ENCODE results near the gene PRR7.

DNA sequence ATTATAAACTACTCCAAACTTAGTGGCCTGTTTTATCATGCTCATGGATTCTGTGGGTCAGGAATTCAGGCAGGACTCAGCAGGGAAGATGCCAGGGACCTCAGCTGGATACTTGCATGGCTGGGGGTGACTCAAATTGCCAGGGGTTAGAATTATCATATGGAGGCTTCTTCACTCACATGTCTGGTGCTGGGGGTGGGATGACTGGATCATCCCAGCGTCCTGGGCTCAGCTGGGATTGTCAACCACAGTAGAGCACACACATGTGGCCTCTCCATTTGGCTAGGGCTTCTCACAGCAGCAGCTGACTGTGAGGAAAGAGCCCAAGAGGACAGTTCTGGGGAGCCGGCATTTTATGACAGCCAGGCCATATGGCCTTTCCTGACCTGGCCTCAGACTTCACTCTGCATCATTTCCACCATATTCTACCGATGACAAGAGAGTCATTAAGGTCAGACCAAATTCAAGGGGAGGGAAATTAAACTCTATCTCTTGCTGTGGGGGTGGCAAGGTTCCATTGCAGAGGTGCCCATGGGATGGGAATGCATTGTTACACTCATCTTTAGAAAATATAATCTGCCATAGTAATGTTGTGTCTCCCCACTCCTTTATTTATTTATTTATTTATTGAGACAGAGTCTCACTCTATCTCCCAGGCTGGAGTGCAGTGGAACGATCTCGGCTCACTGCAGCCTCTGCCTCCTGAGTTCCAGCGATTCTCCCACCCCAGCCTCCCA lies 25.4 kb upstream of the PRR7 start:
- TF ChIP-seq, protein P1, sequence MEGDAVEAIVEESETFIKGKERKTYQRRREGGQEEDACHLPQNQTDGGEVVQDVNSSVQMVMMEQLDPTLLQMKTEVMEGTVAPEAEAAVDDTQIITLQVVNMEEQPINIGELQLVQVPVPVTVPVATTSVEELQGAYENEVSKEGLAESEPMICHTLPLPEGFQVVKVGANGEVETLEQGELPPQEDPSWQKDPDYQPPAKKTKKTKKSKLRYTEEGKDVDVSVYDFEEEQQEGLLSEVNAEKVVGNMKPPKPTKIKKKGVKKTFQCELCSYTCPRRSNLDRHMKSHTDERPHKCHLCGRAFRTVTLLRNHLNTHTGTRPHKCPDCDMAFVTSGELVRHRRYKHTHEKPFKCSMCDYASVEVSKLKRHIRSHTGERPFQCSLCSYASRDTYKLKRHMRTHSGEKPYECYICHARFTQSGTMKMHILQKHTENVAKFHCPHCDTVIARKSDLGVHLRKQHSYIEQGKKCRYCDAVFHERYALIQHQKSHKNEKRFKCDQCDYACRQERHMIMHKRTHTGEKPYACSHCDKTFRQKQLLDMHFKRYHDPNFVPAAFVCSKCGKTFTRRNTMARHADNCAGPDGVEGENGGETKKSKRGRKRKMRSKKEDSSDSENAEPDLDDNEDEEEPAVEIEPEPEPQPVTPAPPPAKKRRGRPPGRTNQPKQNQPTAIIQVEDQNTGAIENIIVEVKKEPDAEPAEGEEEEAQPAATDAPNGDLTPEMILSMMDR (conservative IDR thresholded peaks at IDR 0.05; ENCODE audit: low read depth, low read length) = no peak
- TF ChIP-seq RFX5 (IDR thresholded peaks at IDR 0.05; ENCODE audit: low read depth, low read length) (no peak), POLR2A (IDR thresholded peaks at IDR 0.05; ENCODE audit: low read depth, low read length) (no peak), RAD21 (IDR thresholded peaks at IDR 0.05; ENCODE audit: low read length) (no peak)
- TF ChIP-seq, protein P2, sequence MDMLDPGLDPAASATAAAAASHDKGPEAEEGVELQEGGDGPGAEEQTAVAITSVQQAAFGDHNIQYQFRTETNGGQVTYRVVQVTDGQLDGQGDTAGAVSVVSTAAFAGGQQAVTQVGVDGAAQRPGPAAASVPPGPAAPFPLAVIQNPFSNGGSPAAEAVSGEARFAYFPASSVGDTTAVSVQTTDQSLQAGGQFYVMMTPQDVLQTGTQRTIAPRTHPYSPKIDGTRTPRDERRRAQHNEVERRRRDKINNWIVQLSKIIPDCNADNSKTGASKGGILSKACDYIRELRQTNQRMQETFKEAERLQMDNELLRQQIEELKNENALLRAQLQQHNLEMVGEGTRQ (IDR thresholded peaks at IDR 0.05; ENCODE audit: low read depth, low read length) = no peak

Measured in IMR-90 (cell line).